ENCODE results near the gene PLEKHG4B.

PLEKHG4B gene

DNA sequence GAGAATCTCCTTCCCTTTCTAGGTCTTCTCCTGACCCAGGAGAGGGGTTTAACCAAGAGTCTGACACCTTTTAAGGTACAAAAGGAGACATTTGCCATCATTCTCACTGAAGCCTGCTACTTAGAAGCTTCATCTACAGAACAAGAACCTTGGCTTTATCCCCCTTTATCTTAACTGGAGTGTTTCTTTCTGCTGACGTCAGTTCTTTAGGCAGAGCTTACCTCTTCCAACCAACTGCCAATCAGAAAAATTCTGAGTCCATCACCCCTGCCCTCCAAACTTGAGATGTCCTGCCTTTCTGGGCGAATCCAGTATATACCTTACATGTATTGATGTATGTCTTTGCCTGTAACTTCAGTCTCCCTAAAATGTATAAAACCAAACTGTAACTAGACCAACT, 37.2 kb downstream of the PLEKHG4B start:
- no peak for DNase-seq (ENCODE audit: low read depth in 2 of 3, low spot score in 2 of 3)

DNA sequence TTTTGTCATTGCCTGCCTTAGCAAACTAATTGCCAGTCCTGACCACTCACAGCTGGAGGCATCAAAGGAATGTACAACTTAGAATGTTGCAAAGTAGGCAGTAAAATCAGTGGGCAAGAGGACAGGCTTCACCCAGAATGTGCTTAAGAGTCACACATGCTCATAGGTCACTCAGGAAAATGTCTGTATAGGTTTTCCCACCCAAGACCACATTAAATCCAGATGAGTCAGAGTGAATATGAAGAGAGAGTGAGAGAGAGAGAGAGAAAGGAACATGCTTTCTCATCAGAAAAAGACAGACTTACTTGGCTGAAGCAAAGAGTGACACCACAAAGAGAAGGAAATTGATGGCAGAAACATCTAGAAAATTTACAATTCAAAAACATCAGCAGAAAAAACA, 37.9 kb downstream of the PLEKHG4B start:
- DNase-seq (ENCODE audit: low read depth in 2 of 3, low spot score in 2 of 3) = no peak

DNA sequence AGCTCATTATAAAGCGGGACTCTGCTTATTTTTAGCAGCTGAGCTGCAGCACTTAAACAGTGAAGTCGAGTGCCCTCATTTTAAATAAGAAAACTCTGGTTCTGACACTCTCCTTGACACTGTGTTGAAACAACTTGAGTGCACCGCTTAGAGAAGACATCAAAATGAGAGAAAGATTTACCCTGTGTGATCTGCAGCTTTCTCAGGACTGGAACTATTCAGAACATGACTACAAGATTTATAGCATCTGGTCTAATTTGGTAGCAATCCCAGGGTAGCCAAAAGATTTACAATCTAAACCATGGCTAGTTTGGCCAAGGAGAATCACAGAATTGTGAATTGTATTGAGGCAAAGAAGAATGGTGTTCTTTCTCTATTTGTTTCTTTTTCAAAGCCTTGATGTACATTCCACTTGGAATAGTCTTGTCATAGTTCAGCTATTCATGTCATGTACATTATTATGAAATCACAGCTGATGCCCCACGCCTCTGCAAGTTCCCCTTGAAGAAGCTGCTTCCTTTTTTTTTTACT, 38.7 kb downstream of the PLEKHG4B start:
- DNase-seq (ENCODE audit: low read depth in 2 of 3, low spot score in 2 of 3) = no peak

DNA sequence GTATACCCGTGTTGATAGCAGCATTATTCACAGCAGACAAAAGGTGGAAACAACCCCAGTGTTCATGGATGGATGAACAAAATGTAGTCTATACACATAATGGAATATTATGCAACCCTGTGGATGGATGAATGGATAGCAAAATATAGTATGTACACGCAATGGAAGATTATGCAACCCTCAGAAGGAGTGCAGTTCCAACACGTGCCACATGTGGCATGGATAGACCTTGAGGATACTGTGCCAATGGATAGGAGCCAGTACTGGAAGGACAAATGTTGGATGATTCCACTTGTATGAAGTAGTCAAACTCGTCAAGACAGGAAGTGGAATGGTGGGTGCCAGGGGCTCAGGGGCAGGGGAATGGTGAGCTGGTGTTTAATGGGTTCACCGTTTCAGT, 44.9 kb downstream of the PLEKHG4B start:
- DNase-seq (ENCODE audit: low read depth in 2 of 3, low spot score in 2 of 3) = no peak

DNA sequence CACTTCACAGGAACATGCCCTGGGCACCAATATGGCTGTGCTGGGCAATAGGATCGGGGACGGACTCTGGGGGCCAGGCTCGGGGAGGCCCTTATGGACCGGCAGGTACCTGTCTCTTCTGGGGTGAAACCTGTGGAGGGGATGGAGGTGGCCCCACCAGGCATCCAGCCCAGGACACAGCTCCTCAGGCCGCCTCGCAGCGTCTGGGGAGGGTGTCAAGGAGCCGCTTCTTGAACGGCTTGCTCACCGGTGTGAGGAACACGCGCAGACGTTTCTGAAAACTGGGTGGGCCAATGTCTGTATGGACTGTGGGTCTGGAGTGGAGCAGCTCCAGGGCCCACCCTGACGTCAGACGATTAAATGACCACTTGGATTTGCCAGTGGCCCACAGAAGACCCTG, 45.8 kb downstream of the PLEKHG4B start:
- DNase-seq (ENCODE audit: low read depth in 2 of 3, low spot score in 2 of 3) = no peak

DNA sequence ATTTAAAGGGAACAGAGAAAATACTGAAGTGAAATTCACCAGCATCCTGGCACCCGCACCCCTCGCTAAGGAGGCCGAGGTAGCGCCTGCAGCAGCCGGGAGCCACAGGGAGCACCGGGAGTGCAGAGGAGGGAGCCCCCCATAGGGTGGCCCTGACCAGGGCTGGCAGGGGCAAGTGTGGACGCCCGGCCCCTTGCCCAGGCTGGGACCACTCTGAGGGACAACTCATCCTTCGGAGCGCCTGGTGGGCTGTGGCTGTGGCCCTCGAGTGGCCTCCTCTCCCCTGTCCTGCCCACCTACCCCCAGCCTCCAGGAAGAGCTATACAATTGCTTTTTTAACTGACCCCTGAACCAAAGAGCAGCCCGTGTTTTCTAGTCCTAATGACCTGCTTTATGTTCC, 47.0 kb downstream of the PLEKHG4B start:
- no peak for DNase-seq (ENCODE audit: low read depth in 2 of 3, low spot score in 2 of 3)

DNA sequence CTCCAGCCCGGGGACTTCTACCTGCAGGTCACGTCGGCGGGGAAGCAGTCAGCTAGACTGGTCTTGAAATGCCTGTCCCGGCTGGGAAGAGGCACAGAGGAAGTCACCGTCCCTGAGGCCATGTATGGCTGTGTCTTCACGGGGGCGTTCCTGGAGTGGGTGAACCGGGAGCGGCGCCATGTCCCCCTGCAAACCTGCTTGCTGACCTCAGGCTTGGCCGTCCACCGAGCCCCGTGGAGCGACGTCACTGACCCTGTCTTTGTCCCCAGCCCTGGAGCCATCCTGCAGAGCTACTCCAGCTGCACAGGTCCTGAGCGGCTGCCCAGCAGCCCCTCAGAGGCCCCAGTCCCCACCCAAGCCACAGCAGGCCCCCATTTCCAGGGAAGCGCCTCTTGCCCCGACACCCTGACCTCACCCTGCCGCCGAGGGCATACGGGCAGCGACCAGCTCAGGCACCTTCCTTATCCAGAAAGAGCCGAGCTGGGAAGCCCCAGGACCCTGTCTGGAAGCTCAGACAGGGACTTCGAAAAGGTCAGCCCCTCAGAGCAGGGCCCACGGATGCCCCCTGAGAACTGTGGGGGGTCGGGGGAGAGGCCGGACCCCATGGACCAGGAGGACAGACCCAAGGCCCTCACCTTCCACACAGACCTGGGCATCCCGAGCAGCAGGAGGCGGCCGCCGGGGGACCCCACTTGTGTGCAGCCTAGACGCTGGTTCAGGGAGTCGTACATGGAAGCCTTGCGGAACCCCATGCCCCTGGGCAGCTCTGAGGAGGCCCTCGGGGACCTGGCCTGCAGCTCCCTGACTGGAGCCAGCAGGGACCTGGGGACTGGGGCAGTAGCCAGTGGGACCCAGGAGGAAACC, 47.8 kb downstream of the PLEKHG4B start:
- no peak for DNase-seq (ENCODE audit: low read depth in 2 of 3, low spot score in 2 of 3)

DNA sequence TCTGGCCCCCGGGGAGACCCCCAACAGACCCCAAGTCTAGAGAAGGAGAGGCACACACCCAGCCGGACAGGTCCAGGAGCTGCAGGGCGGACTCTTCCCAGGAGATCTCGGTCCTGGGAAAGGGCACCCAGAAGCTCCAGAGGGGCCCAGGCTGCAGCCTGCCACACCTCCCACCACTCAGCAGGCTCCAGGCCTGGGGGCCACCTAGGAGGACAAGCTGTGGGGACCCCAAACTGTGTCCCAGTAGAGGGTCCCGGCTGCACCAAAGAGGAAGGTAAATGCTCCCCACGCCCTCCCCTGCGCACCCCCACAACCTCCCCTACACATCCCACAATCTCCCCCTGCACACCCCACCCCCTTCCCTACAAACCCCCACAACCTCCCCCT, 48.5 kb downstream of the PLEKHG4B start:
- no peak for DNase-seq (ENCODE audit: low read depth in 2 of 3, low spot score in 2 of 3)

DNA sequence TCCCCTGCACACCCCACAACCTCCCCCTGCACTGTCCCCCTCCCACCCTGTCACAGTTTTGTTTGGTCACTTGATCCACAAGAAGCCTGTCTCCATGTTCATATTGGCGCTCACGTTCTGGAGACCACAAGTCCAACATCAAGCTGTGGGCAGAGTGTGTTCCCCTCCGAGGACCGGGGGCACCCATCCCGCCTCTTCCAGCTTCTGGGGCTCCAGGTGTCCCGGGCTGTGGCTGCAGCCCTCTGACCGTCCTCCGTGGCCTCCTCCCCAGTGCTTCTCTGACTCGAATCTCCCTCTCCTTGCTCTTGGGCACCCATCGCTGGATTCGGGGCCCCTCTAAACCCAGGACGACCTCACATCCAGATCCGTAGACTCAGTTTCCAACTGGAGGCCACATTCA, 49.2 kb downstream of the PLEKHG4B start:
- DNase-seq (ENCODE audit: low read depth in 2 of 3, low spot score in 2 of 3) = no peak

DNA sequence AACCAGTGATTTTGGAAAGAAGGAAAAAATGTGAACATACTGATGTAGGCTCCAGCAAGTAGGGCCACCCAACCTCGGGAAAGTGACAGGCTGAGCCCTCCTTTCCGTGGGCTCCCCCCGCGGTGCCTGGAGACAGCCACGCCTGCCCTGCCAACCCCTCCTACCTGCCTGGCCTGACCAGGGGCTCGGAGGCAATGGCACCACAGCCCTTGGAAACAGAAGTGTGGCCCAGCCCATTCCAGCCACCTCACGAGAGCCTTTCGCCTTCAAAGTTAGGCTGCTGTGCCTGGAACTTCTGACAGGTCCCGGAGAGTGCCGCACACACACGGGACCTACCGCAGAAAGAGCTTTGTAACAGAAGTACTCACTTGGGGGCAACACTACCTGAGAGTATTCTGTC, 49.8 kb downstream of the PLEKHG4B start:
- no peak for DNase-seq (ENCODE audit: low read depth in 2 of 3, low spot score in 2 of 3)

DNA sequence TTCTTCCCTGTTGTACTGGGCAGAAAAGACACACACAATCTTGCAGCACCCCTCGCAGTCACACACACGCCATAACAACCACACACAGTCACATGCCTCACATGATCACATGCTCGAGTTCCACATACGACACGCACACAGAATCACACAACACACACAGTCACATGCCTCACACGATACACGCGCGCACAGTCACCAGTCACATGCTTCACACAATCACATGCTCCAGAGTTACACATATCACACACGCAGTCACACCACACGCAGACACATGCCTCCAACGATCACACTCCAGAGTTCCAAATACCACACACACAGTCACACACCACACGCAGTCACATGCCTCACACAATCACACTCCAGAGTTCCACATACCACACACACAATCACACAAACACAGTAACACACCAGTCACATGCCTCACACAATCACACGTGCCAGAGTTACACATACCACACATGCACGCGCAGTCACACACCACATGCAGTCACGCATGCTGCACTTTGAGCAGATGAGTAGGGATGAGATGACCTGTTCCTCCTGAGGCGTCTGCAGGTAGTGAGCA, 50.4 kb downstream of the PLEKHG4B start:
- DNase-seq (ENCODE audit: low read depth in 2 of 3, low spot score in 2 of 3) = no peak

DNA sequence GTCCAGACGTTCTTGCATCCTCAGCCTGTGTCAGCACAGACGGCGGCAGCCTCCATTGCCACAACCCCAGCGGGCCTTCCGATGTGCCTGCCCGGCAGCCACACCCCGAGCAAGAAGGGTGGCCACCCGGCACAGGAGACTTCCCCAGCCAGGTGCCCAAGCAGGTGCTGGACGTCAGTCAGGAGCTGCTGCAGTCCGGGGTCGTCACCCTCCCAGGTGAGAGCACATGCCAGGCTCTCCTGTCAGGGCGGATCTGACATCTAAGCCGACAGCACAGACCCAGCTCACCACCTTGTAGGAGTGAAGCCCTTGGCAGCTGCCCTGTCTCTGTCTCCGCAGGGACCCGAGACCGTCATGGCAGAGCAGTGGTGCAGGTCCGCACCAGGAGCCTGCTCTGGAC, 51.1 kb downstream of the PLEKHG4B start:
- DNase-seq (ENCODE audit: low read depth in 2 of 3, low spot score in 2 of 3) = no peak

DNA sequence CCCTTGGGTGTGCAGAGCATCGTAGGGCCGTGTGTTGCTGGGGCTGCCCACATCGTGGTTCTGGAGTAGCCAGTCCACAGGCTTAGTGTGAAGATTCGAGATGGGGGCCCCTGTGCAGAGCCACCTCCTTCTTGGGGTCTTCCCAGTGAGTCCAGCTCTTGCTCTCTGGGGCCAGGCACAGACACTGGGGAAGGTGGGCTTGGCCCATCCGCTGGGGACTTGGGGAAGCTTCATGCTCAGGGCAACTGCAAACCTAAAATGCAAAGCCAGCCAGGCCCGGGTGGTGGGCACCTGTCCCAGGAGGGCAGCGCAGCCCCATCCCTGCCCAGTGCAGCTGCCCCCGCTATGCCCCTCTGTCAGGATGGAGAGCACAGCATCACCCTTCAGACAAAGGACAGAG, 53.0 kb downstream of the PLEKHG4B start:
- no peak for DNase-seq (ENCODE audit: low read depth in 2 of 3, low spot score in 2 of 3)

DNA sequence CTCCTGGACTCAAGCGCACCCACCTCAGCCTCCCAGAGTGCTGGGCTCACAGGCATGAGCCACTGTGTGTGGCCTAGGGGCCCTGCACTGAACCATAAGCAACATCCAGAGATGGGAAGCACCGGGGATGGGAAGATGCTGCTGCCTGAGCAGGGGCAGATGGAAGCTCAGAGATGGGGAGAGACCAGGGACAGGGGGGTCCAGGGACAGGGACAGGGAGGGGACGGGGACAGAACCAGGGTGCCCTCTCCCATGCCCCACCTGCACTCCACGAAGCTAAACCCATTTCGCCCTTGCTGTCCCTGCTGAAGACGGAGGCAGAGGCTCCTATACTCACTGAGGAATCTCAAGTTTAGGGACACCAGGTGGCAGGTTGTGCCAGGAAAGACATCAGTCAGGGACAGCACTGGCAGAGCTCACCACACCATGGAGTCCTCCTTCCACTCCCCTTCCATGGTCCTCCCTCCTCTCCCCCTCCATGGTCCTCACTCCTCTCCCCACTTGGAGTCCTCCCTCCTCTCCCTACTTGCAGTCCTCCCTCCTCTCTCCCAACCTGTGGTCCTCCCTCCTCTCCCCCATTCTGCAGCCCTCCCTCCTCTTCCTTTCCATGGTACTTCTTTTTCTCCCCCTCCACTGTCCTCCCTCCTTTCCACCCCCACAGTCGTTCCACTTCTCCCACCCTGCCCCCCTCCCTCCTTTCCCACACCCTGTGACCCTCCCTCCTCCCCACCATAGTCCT, 53.8 kb downstream of the PLEKHG4B start:
- no peak for DNase-seq (ENCODE audit: low read depth in 2 of 3, low spot score in 2 of 3)

DNA sequence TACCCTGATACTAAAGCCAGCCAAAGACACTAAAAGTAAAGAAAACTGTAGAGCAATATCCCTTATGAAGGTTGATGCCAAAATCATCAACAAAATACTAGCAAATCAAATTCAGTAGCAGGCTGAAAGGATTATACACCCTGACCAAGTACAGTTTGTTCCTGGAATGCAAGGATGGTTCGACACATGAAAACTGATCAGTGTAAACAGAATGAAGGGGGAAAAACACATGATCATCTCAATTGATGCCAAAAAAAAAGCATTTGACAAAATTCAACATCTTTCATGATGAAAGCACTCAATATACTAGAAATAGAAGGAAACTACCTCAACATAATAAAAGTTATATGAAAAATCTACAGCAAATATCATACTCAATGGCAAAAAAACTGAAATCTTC, 55.8 kb downstream of the PLEKHG4B start:
- DNase-seq (ENCODE audit: low read depth in 2 of 3, low spot score in 2 of 3) = no peak

DNA sequence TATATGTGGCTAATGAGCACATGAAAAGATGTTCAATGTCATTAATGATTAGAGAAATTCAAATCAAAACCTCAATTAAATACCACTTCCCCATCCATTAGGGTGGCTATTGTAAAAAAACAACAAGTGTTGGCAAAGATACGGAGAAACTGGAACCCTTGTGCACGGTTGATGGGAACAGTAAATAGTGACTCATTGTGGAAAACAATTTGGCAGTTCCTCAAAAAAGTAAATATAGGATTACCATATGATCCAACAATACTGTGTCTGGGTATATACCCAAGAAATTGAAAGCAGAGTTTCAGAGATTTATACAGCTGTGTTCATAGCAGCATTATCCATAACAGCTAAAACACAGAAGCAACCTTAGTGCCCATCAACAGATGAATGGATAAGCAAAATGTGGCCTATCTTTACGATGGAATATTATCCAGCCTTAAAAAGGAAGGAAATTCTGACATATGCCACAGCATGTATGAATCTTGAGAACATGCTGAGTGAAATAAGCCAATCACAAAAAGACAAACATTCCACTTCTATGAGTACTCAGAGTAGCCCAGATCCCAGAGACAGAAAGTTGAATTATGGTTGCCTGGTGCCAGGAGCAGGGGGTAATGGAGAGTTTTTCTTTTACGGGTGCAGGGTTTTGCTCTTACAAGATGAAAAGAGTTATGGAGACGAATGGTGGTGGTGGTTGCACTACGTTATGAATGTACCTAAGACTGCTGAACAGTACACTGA, 57.9 kb downstream of the PLEKHG4B start:
- no peak for DNase-seq (ENCODE audit: low read depth in 2 of 3, low spot score in 2 of 3)

DNA sequence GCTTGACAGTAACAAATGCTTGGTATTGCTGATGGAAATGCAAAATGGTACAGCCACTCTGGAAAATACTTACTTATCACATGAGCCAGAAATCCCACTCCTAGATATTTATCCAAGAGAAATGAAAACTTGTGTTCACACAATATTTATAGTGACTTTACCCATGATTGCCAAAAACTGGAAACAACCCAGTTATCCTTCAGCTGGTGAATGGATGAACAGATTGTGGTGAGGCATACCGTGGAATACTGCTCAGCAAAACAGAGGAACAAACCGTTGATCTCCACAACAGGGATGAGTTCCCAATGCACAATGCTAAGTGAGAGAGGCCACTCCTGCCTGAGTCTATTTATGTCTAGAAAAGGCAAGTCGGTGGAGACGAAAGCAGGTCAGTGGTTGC, 58.8 kb downstream of the PLEKHG4B start:
- no peak for DNase-seq (ENCODE audit: low read depth in 2 of 3, low spot score in 2 of 3)

DNA sequence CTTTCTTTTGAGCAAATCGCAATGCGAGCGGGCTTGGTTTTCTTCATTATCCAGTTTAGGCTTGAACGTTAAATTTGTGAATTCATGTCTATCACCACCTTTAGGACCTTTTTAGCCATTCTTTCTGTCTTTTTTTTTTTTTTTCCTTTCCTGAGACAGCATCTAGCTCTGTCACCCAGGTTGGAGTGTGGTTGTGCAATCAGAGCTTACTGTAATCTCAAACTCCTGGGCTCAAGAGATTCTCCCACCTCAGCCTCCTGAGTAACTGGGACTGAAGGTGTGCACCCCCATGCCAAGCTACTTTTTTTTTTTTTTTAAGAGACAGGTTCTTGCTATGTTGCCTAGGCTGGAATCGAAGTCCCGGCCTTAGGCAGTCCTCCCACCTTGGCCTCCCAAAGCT, 60.1 kb downstream of the PLEKHG4B start:
- no peak for DNase-seq (ENCODE audit: low read depth in 2 of 3, low spot score in 2 of 3)

DNA sequence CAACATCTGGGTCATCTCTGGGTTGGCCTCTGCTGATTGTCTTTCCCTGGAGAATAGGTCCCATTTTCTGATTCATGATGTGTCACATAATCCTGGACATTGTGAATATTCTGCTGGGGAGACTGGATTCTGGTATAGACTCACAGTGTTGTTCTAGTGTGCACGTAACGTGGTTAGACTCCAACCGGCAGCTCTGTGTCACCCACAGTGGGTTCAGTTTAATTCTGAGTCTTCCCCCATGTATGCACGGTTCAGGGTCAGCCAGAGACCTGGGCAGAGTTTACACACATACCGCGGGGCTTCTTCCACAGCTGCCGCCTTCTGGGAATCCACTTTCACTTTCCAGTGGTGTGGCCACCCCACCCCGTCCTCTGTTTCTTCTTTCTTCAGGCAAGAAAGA, 61.3 kb downstream of the PLEKHG4B start:
- no peak for DNase-seq (ENCODE audit: low read depth in 2 of 3, low spot score in 2 of 3)

DNA sequence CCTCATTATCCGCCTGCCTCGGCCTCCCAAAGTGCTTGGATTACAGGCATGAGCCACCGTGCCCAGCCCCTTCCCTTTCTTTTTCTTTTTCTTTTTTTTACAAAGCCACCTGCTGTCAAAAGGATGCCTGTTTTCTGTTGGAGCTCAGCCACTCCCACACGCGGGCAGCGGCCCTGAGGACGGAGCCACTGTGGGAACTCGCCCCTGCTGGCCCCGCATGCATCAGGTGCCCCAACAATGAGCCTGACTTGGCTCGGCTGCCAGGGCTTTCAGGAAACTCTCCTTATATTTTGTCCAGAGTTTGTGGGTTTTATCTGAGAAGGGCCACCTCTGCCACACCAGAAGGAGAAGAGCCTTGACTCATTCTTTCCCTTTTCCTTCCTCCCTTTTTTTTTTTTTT, 62.3 kb downstream of the PLEKHG4B start:
- no peak for DNase-seq (ENCODE audit: low read depth in 2 of 3, low spot score in 2 of 3)

DNA sequence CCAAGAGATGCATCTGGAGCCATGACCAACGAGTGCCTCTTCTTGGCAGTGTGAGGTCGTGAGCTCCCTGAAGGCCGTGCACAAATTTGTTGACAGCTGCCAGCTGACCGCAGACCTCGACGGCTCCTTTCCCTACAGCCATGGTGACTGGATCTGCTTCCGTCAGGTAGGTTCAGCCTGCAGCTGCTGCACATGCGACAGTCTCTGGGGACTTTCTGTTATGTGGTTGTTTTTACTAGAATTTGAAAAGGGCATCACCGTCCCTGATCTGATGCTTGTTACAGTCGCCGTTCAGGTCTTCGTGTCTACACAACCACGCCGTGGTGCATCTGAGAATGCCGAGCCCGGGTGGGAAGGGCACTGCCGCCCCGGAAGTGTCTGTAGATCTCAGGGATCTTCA, 62.9 kb downstream of the PLEKHG4B start:
- no peak for DNase-seq (ENCODE audit: low read depth in 2 of 3, low spot score in 2 of 3)
